ENCODE data around the gene ZNF366. TPM values are rescaled to one million over a fixed set of nuclear protein-coding genes. Genes with fewer than 3 reads are reported as not detected.
A peak's percentile ranks its signal among the peaks of the same experiment; 100 is the strongest.

ZNF366 gene
- total RNA-seq, 1 experiment from 2014 or later = not detected

DNA sequence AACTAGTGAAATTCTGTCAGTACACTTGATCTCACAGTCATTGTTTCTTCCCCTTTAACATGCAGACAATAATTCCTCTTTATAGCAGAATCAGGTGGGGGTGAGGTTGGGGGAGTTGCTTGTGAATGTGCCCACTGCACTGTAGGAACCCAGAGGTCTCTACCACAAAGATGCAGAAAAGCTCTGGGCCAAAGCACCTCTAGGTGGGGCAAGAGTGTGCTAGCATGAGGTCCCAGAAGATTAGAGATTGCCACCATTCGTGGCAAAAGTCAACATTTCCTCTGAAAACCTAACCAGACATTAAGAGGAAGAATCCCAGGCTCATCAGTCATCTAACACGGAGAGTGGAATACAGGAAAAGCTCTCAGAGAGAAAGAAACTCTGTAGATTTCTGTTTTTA is 112.5 kb downstream of the ZNF366 start:
- no peak overlapping the region for H3K27ac Mint-ChIP-seq (ENCODE audit: unreplicated experiment)
- peak; percentile 15 for DNase-seq
- no peaks in the 10 kb centered on the region for H3K36me3 Mint-ChIP-seq (ENCODE audit: insufficient read depth, unreplicated experiment)
- H3K4me1 Mint-ChIP-seq (ENCODE audit: low read depth, unreplicated experiment) = no peaks in the 10 kb centered on the region
- H3K4me3 Mint-ChIP-seq (ENCODE audit: low read depth, unreplicated experiment) = no peak overlapping the region
- intact Hi-C loops (cut with micrococcal nuclease; ENCODE audit: unreplicated experiment) = loop anchor here (10.0 kb wide), 2 partner anchors 130 to 420 kb away; partner anchors contain the start of gene TNPO1
- TF ChIP-seq, protein P1, sequence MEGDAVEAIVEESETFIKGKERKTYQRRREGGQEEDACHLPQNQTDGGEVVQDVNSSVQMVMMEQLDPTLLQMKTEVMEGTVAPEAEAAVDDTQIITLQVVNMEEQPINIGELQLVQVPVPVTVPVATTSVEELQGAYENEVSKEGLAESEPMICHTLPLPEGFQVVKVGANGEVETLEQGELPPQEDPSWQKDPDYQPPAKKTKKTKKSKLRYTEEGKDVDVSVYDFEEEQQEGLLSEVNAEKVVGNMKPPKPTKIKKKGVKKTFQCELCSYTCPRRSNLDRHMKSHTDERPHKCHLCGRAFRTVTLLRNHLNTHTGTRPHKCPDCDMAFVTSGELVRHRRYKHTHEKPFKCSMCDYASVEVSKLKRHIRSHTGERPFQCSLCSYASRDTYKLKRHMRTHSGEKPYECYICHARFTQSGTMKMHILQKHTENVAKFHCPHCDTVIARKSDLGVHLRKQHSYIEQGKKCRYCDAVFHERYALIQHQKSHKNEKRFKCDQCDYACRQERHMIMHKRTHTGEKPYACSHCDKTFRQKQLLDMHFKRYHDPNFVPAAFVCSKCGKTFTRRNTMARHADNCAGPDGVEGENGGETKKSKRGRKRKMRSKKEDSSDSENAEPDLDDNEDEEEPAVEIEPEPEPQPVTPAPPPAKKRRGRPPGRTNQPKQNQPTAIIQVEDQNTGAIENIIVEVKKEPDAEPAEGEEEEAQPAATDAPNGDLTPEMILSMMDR (IDR thresholded peaks at IDR 0.05; ENCODE audit: unreplicated experiment) = peak; percentile 15
- CTCF ChIA-PET = no interaction called here
- H3K27me3 Mint-ChIP-seq (ENCODE audit: unreplicated experiment) = peaks cover 20% of the 10 kb centered on the region
- BruUV-seq (replicated peaks) = no TSS peak
- no peaks in the 10 kb centered on the region for H3K9me3 Mint-ChIP-seq (ENCODE audit: low read depth, unreplicated experiment)

DNA sequence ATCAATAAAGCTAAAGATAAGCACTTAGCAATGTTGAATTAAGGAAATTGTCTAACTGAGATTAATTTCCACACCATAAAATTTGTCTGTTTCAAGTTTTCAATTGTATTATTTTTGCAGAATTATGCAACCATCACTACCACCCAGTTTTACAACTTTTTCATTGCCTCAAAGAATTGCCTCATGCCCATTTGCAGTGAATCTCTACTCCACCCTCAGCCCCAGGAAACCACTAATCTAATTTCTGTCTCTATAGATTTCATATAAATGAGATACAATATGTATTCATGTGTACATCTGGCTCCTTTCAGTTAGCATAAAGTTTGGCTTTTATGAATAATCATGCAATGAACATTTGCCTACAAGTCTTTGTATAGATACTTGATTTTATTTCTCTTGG is 114.2 kb downstream of the ZNF366 start:
- peaks cover 4% of the 10 kb centered on the region for H3K27me3 Mint-ChIP-seq (ENCODE audit: unreplicated experiment)
- intact Hi-C loops (cut with micrococcal nuclease; ENCODE audit: unreplicated experiment) = loop anchor here (10.0 kb wide), 2 partner anchors 132 to 422 kb away; partner anchors contain the start of gene TNPO1
- CTCF ChIA-PET = no interaction called here
- no peaks in the 10 kb centered on the region for H3K36me3 Mint-ChIP-seq (ENCODE audit: insufficient read depth, unreplicated experiment)
- H3K4me3 Mint-ChIP-seq (ENCODE audit: low read depth, unreplicated experiment) = no peak overlapping the region
- TF ChIP-seq, protein P1 (IDR thresholded peaks at IDR 0.05; ENCODE audit: unreplicated experiment) = no peak
- no peaks in the 10 kb centered on the region for H3K9me3 Mint-ChIP-seq (ENCODE audit: low read depth, unreplicated experiment)
- BruUV-seq (replicated peaks) = no TSS peak
- no peak for DNase-seq
- no peaks in the 10 kb centered on the region for H3K4me1 Mint-ChIP-seq (ENCODE audit: low read depth, unreplicated experiment)
- no peak overlapping the region for H3K27ac Mint-ChIP-seq (ENCODE audit: unreplicated experiment)

Other genes starting within 250 kb of the ZNF366 start
- 57.7 and 61.2 TPM in 2 replicates for gene MRPS27, start 187.2 kb downstream of the ZNF366 start, total RNA-seq (2022)
- 14.3 and 16.2 TPM in 2 replicates for gene PTCD2, start 187.0 kb downstream of the ZNF366 start, total RNA-seq (2022)

Data from Calu3 (cell line).